Stimulated activated CD4-positive, alpha-beta T cell treated with anti-CD3 and anti-CD28 coated beads, Interleukin-4, amount 100 ng/mL, for 1 hour (primary cell): ENCODE results near the gene NPW.

ENCODE experiments used
- DNase-seq: peaks from one replicate; pipeline ENCODE4 v3.0.0-alpha.2; 2020

Gene NPW

GRCh38 chr16:2037115-2037514, 17.5 kb downstream of the NPW start:
- DNase-seq, result no peak

- DNase-seq, result no peak
Measured at GRCh38 chr16:2037647-2038381, 18.2 kb downstream of the NPW start.

- no peak for DNase-seq
Measured at GRCh38 chr16:2038382-2039231, 19.0 kb downstream of the NPW start.

- no peak for DNase-seq
Measured at GRCh38 chr16:2039274-2040031, 19.9 kb downstream of the NPW start.

- DNase-seq, result no peak
Measured at GRCh38 chr16:2040041-2040786, 20.6 kb downstream of the NPW start.

- no peak for DNase-seq
Measured at GRCh38 chr16:2040787-2041522, 21.4 kb downstream of the NPW start.

- DNase-seq, result no peak
Measured at GRCh38 chr16:2042171-2042985, 22.8 kb downstream of the NPW start.

GRCh38 chr16:2042986-2043666, 23.5 kb downstream of the NPW start:
- no peak for DNase-seq

- DNase-seq, result no peak
Measured at GRCh38 chr16:2043667-2044451, 24.3 kb downstream of the NPW start.

- no peak for DNase-seq
Measured at GRCh38 chr16:2044541-2044940, 25.0 kb downstream of the NPW start.

- no peak for DNase-seq
Measured at GRCh38 chr16:2045965-2046892, 26.6 kb downstream of the NPW start.

GRCh38 chr16:2046893-2047329, 27.3 kb downstream of the NPW start:
- DNase-seq, result no peak

GRCh38 chr16:2047330-2048115, 27.9 kb downstream of the NPW start, which contains the start of the genes NTHL1 and TSC2:
Gene NTHL1 (minus strand): TSS chr16:2047834. CDS start chr16:2047823, 11 bp downstream.
Gene TSC2 (plus strand): TSS chr16:2047985. CDS start chr16:2048616, 631 bp downstream.
- DNase-seq, result peak; percentile 92

- no peak for DNase-seq
Measured at GRCh38 chr16:2048116-2048543, 28.5 kb downstream of the NPW start.

- DNase-seq, result no peak
Measured at GRCh38 chr16:2053211-2053610, 33.6 kb downstream of the NPW start.

GRCh38 chr16:2053897-2054296, 34.3 kb downstream of the NPW start:
- no peak for DNase-seq

- no peak for DNase-seq
Measured at GRCh38 chr16:2054543-2055245, 35.1 kb downstream of the NPW start.
